Kidney (tissue), 14 donors: Measurements from ENCODE around the gene TRIP10. TPM values are rescaled to one million over a fixed set of nuclear protein-coding genes. Genes with fewer than 3 reads are reported as not detected.
A peak's percentile ranks its signal among the peaks of the same experiment; 100 is the strongest.

Source experiments
- DNase-seq, 5 donors: peaks; one replicate each; pipeline ENCODE4 v3.0.0-alpha.2; 2013 to 2020
- FAIRE-seq: peaks from 2 replicates; lab custom pipeline; 2012; peaks lifted over from hg19 to GRCh38; lab: Jason Lieb, UNC
- H3K27ac ChIP-seq, 2 donors: one replicate each; pipeline ENCODE4 v1.7.0; 2013; ENCODE audit warnings: low read depth in 2 of 2, low read length in 2 of 2, inconsistent platforms in 1 of 2
- H3K27me3 ChIP-seq: one replicate; pipeline ENCODE4 v1.7.1; 2013; ENCODE audit warnings: low read length, inconsistent platforms; ENCODE audit not compliant: control insufficient read depth, insufficient read depth
- H3K36me3 ChIP-seq, 3 donors: one replicate each; pipeline versions ENCODE4 v1.7.0 to v1.7.1; 2013; ENCODE audit warnings: low read length in 3 of 3, control low read depth in 1 of 3, inconsistent platforms in 1 of 3; ENCODE audit not compliant: insufficient read depth in 3 of 3, control insufficient read depth in 2 of 3
- H3K4me1 ChIP-seq, 3 donors: one replicate each; pipeline versions ENCODE4 v1.7.0 to v1.7.1; 2013; ENCODE audit warnings: low read length in 3 of 3, inconsistent platforms in 1 of 3, low read depth in 1 of 3; ENCODE audit not compliant: control insufficient read depth in 2 of 3, insufficient read depth in 2 of 3
- H3K4me3 ChIP-seq, 3 donors: one replicate each; pipeline versions ENCODE4 v1.7.0 to v1.8.1; 2013; ENCODE audit warnings: low read length in 3 of 3, control low read depth in 1 of 3, inconsistent platforms in 1 of 3
- H3K9ac ChIP-seq, 3 donors: one replicate each; pipeline versions ENCODE4 v1.7.0 to v1.7.1; 2013; ENCODE audit warnings: low read length in 3 of 3, control low read depth in 1 of 3, inconsistent platforms in 1 of 3
- H3K9me3 ChIP-seq, 3 donors: one replicate each; pipeline versions ENCODE4 v1.7.0 to v1.7.1; 2013; ENCODE audit warnings: low read length in 3 of 3, control low read depth in 1 of 3, inconsistent platforms in 1 of 3; ENCODE audit not compliant: control insufficient read depth in 2 of 3, insufficient read depth in 1 of 3
- CTCF ChIP-seq: IDR thresholded peaks from 3 replicates; pipeline ENCODE4 v1.5.1; 2012; ENCODE audit warnings: mild to moderate bottlenecking, moderate library complexity, borderline replicate concordance; ENCODE audit not compliant: insufficient read depth; ENCODE audit errors: extremely low read depth
- intact Hi-C: fragments of 100-400 bp; cut with DNase I; formaldehyde crosslinking; loops from one replicate; pipeline ENCODE4 v1.11.1; 2022
- polyA plus RNA-seq: library from polyadenylated mRNA; stranded (reverse); fragments of 350-450 nt; fragmentation: Illumina TruSeq; extraction: RNeasy Lipid Tissue Mini Kit (QIAGEN cat#74804); gene quantifications from one replicate; pipeline ENCODE4 v1.2.3, GENCODE V29; 2014; ENCODE audit warnings: low read depth, low replicate concordance; ENCODE audit not compliant: insufficient read depth
- total RNA-seq: library from RNA; stranded (reverse); fragmentation: NEBNext Ultra II Directional; extraction: Animal tissue kit (Norgen Biotek cat#: 25700); gene quantifications from one replicate; pipeline ENCODE4 v1.2.1, GENCODE V29; 2021
- donor health status: control.
- donor health status: control.
- donor health status: control.
- donor health status: control.
- donor health status: control.
- donor health status: DM: yes; HTN: yes; CAD: no.
- donor health status: Normal renal cell carcinoma (clear cell type).

Gene TRIP10
- total and polyA plus RNA-seq, 2 donors from 2014 or later = 57.5 to 92.9 TPM

GRCh38 chr19:6711078-6711361 is 28.5 kb upstream of the TRIP10 start:
- H3K27me3 ChIP-seq = peaks cover 11% of the 10 kb centered on the region
- intact Hi-C loops = no loop called here
- H3K27ac ChIP-seq = no peak overlapping the region
- no peak for DNase-seq
- no peaks in the 10 kb centered on the region for H3K36me3 ChIP-seq
- no peaks in the 10 kb centered on the region for H3K4me1 ChIP-seq
- no peaks in the 10 kb centered on the region for H3K9me3 ChIP-seq
- TF ChIP-seq CTCF = no peak
- H3K9ac ChIP-seq = no peak overlapping the region
- H3K4me3 ChIP-seq = no peak overlapping the region
- no peak for FAIRE-seq

- Histone ChIP-seq H3K36me3 (no peaks in the 10 kb centered on the region), H3K4me3 (no peak overlapping the region), H3K27me3 (peaks cover 11% of the 10 kb centered on the region), H3K27ac (no peak overlapping the region), H3K9ac (no peak overlapping the region), H3K4me1 (no peaks in the 10 kb centered on the region), H3K9me3 (no peaks in the 10 kb centered on the region)
- intact Hi-C loops = no loop called here
- FAIRE-seq (no peak), DNase-seq (peak in 1 of 5 donors; percentile 24)
- no peak for TF ChIP-seq CTCF
Measured at GRCh38 chr19:6711605-6712004, 27.9 kb upstream of the TRIP10 start.

GRCh38 chr19:6712231-6712630 is 27.2 kb upstream of the TRIP10 start:
- no peak overlapping the region for H3K9ac ChIP-seq
- H3K36me3 ChIP-seq = no peaks in the 10 kb centered on the region
- no peak for TF ChIP-seq CTCF
- no peak overlapping the region for H3K4me3 ChIP-seq
- peaks cover 11% of the 10 kb centered on the region for H3K27me3 ChIP-seq
- H3K4me1 ChIP-seq = no peaks in the 10 kb centered on the region
- peak in 1 of 5 donors; percentile 60 for DNase-seq
- intact Hi-C loops = no loop called here
- H3K27ac ChIP-seq = no peak overlapping the region
- no peak for FAIRE-seq
- H3K9me3 ChIP-seq = no peaks in the 10 kb centered on the region
